Fibroblast of lung (primary cell): Measurements from ENCODE around the gene CEP72. TPM values are rescaled to one million over a fixed set of nuclear protein-coding genes. Genes with fewer than 3 reads are reported as not detected.

ENCODE experiments used
- DNase-seq, 2 donors: peaks; one replicate each; pipeline versions ENCODE4 v3.0.0 to v3.0.0-alpha.2; 2010; ENCODE audit warnings: low read depth in 2 of 2
- H2AFZ ChIP-seq: 2 replicates; pipeline ENCODE4 v1.5.1; 2012; ENCODE audit warnings: low read length, control low read depth, inconsistent platforms
- H3K27ac ChIP-seq: 2 replicates; pipeline ENCODE4 v1.5.1; 2011; ENCODE audit warnings: low read length, control low read depth; ENCODE audit not compliant: insufficient read depth
- H3K27me3 ChIP-seq: 2 replicates; pipeline ENCODE4 v1.5.1; 2011; ENCODE audit warnings: mild to moderate bottlenecking, low read length; ENCODE audit not compliant: control insufficient read depth, insufficient read depth
- H3K36me3 ChIP-seq: 2 replicates; pipeline ENCODE4 v1.5.1; 2011; ENCODE audit warnings: low read length; ENCODE audit not compliant: control insufficient read depth, insufficient read depth
- H3K4me1 ChIP-seq: 2 replicates; pipeline ENCODE4 v1.5.1; 2011; ENCODE audit warnings: low read length; ENCODE audit not compliant: control insufficient read depth, insufficient read depth; ENCODE audit errors: extremely low read depth
- H3K4me2 ChIP-seq: 2 replicates; pipeline ENCODE4 v1.5.1; 2011; ENCODE audit warnings: low read length, control low read depth; ENCODE audit not compliant: insufficient read depth; ENCODE audit errors: extremely low read depth
- H3K4me3 ChIP-seq, 4 experiments: fragments of 200-600 bp in 1 of 4; sonication (generic) in 1 of 4; replicated peaks in 1 of 4; 2 replicates each; pipeline ENCODE4 v1.5.1; 2011 to 2016; ENCODE audit warnings: low read length in 4 of 4, low read depth in 3 of 4, mild to moderate bottlenecking in 3 of 4, control low read depth in 2 of 4, inconsistent platforms in 1 of 4, mixed read lengths in 1 of 4; ENCODE audit not compliant: insufficient read depth in 1 of 4; ENCODE audit errors: control extremely low read depth in 1 of 4
- H3K79me2 ChIP-seq: 2 replicates; pipeline ENCODE4 v1.5.1; 2012; ENCODE audit warnings: mild to moderate bottlenecking, low read length, inconsistent platforms; ENCODE audit not compliant: control insufficient read depth, insufficient read depth
- H3K9ac ChIP-seq: 2 replicates; pipeline ENCODE4 v1.5.1; 2011; ENCODE audit warnings: mild to moderate bottlenecking, low read length, control low read depth; ENCODE audit not compliant: insufficient read depth
- H3K9me3 ChIP-seq: 2 replicates; pipeline ENCODE4 v1.5.1; 2012; ENCODE audit warnings: low read depth, low read length; ENCODE audit not compliant: control insufficient read depth, insufficient read depth
- H4K20me1 ChIP-seq: 2 replicates; pipeline ENCODE4 v1.5.1; 2011; ENCODE audit warnings: low read length; ENCODE audit not compliant: control insufficient read depth, insufficient read depth; ENCODE audit errors: extremely low read depth
- CTCF ChIP-seq, 2 donors: IDR thresholded peaks in 1 of 2; conservative IDR thresholded peaks in 1 of 2; 1 replicate in 1 of 2; 2 replicates in 1 of 2; pipeline ENCODE4 v1.5.1; 2011 to 2012; ENCODE audit warnings: low read length in 2 of 2, control low read depth in 1 of 2, inconsistent platforms in 1 of 2, low read depth in 1 of 2, mild to moderate bottlenecking in 1 of 2
- EZH2 ChIP-seq: IDR thresholded peaks from 2 replicates; pipeline ENCODE4 v1.5.1; 2012; ENCODE audit warnings: low read length, control low read depth, mild to moderate bottlenecking; ENCODE audit errors: missing control alignments
- polyA plus RNA-seq, 2 donors: library from polyadenylated mRNA; depleted of rRNA in 1 of 2; stranded (reverse) in 1 of 2; unstranded in 1 of 2; fragments of >200 nt; gene quantifications; 2 replicates each; pipeline ENCODE4 v1.2.1, GENCODE V29; 2011 to 2012; ENCODE audit warnings: missing spikeins in 1 of 2
- total RNA-seq: library from RNA; depleted of rRNA; stranded (reverse); fragments of >200 nt; gene quantifications from 2 replicates; pipeline ENCODE4 v1.2.1, GENCODE V29; 2014

Gene CEP72
- total and polyA plus RNA-seq, 2 donors (not counting 1 experiment from before 2014, with no cell fraction given), result 0.92 to 2.5 TPM

GRCh38 chr5:586751-587285, 25.3 kb upstream of the CEP72 start:
- no peak overlapping the region for H3K4me3 ChIP-seq
- H3K4me1 ChIP-seq, result no peaks in the 10 kb centered on the region
- H3K9ac ChIP-seq, result no peak overlapping the region
- peaks cover 2% of the 10 kb centered on the region for H3K27me3 ChIP-seq
- TF ChIP-seq CTCF (conservative IDR thresholded peaks at IDR 0.05 in 1 of 2, IDR thresholded peaks at IDR 0.05 in 1 of 2; ENCODE audit: low read depth in 1 of 2, low read length in 2 of 2) (no peak), EZH2 (no peak)
- no peaks in the 10 kb centered on the region for H3K9me3 ChIP-seq
- no peak overlapping the region for H2AFZ ChIP-seq
- no peak overlapping the region for H3K4me2 ChIP-seq
- H3K27ac ChIP-seq, result no peak overlapping the region
- H4K20me1 ChIP-seq, result no peaks in the 10 kb centered on the region
- DNase-seq, result no peak
- H3K36me3 ChIP-seq, result no peaks in the 10 kb centered on the region
- H3K79me2 ChIP-seq, result no peaks in the 10 kb centered on the region

- no peak overlapping the region for H3K4me2 ChIP-seq
- no peaks in the 10 kb centered on the region for H3K36me3 ChIP-seq
- no peak overlapping the region for H3K9ac ChIP-seq
- no peak for DNase-seq
- H3K4me1 ChIP-seq, result no peaks in the 10 kb centered on the region
- no peak overlapping the region for H3K27ac ChIP-seq
- no peaks in the 10 kb centered on the region for H3K9me3 ChIP-seq
- H3K4me3 ChIP-seq, result no peak overlapping the region
- H4K20me1 ChIP-seq, result no peaks in the 10 kb centered on the region
- no peak overlapping the region for H2AFZ ChIP-seq
- no peaks in the 10 kb centered on the region for H3K79me2 ChIP-seq
- no peak for TF ChIP-seq CTCF (conservative IDR thresholded peaks at IDR 0.05 in 1 of 2, IDR thresholded peaks at IDR 0.05 in 1 of 2; ENCODE audit: low read depth in 1 of 2, low read length in 2 of 2)
- peaks cover 2% of the 10 kb centered on the region for H3K27me3 ChIP-seq
Observed at GRCh38 chr5:587403-587802, 24.7 kb upstream of the CEP72 start.

GRCh38 chr5:588406-588995, 23.6 kb upstream of the CEP72 start:
- no peak overlapping the region for H2AFZ ChIP-seq
- no peaks in the 10 kb centered on the region for H3K9me3 ChIP-seq
- no peaks in the 10 kb centered on the region for H3K36me3 ChIP-seq
- DNase-seq, result no peak
- no peak overlapping the region for H3K4me3 ChIP-seq
- H3K79me2 ChIP-seq, result no peaks in the 10 kb centered on the region
- peaks cover 5% of the 10 kb centered on the region for H3K27me3 ChIP-seq
- no peak overlapping the region for H3K4me2 ChIP-seq
- H3K9ac ChIP-seq, result no peak overlapping the region
- no peaks in the 10 kb centered on the region for H4K20me1 ChIP-seq
- TF ChIP-seq CTCF (conservative IDR thresholded peaks at IDR 0.05 in 1 of 2, IDR thresholded peaks at IDR 0.05 in 1 of 2; ENCODE audit: low read depth in 1 of 2, low read length in 2 of 2) (no peak), EZH2 (no peak)
- H3K4me1 ChIP-seq, result no peaks in the 10 kb centered on the region
- no peak overlapping the region for H3K27ac ChIP-seq
